CMK (cell line): Measurements from ENCODE around the gene MMP12.
"Not testable (repeated sequence)": the region's sequence is repeated elsewhere in the genome, so short reads cannot be mapped to it uniquely, and the experiment has no call there.

Experiments used
- DNase-seq: peaks from one replicate; pipeline ENCODE4 v3.0.0-alpha.2; 2010; ENCODE audit warnings: low read depth

The MMP12 gene

GRCh38 chr11:102874852-102875251, at the start of gene MMP12:
Gene MMP12, minus strand, starts transcription at chr11:102874982. Its CDS starts 45 bp downstream, at chr11:102874937.
- DNase-seq = no peak

GRCh38 chr11:102921587-102922220, 46.9 kb upstream of the MMP12 start:
- DNase-seq = no peak

- no peak for DNase-seq
Observed at GRCh38 chr11:102920118-102920684, 45.4 kb upstream of the MMP12 start.

- no peak for DNase-seq
Observed at GRCh38 chr11:102915044-102915375, 40.2 kb upstream of the MMP12 start.

- DNase-seq = no peak
Observed at GRCh38 chr11:102914238-102915043, 39.7 kb upstream of the MMP12 start.

GRCh38 chr11:102912482-102912830, 37.7 kb upstream of the MMP12 start:
- DNase-seq = no peak

- no peak for DNase-seq
Observed at GRCh38 chr11:102911758-102912481, 37.1 kb upstream of the MMP12 start.

- not testable (repeated sequence) for DNase-seq
Observed at GRCh38 chr11:102905848-102906247, 31.1 kb upstream of the MMP12 start.

GRCh38 chr11:102903895-102904294, 29.1 kb upstream of the MMP12 start:
- not testable (repeated sequence) for DNase-seq

GRCh38 chr11:102900346-102900745, 25.6 kb upstream of the MMP12 start:
- DNase-seq = no peak

- DNase-seq = no peak
Observed at GRCh38 chr11:102891736-102892135, 17.0 kb upstream of the MMP12 start.

- no peak for DNase-seq
Observed at GRCh38 chr11:102886999-102887398, 12.2 kb upstream of the MMP12 start.

GRCh38 chr11:102883141-102883540, 8.4 kb upstream of the MMP12 start:
- no peak for DNase-seq

- DNase-seq = no peak
Observed at GRCh38 chr11:102882389-102883024, 7.7 kb upstream of the MMP12 start.

- DNase-seq = no peak
Observed at GRCh38 chr11:102879801-102880200, 5.0 kb upstream of the MMP12 start.

- DNase-seq = no peak
Observed at GRCh38 chr11:102878595-102878994, 3.8 kb upstream of the MMP12 start.

GRCh38 chr11:102869354-102869964, 5.3 kb downstream of the MMP12 start:
- not testable (repeated sequence) for DNase-seq

- DNase-seq = no peak
Observed at GRCh38 chr11:102868339-102868738, 6.4 kb downstream of the MMP12 start.

- DNase-seq = no peak
Observed at GRCh38 chr11:102864724-102865123, 10.1 kb downstream of the MMP12 start.

GRCh38 chr11:102853956-102854355, 20.8 kb downstream of the MMP12 start:
- DNase-seq = no peak

GRCh38 chr11:102853055-102853454, 21.7 kb downstream of the MMP12 start:
- DNase-seq = no peak
